CD4-positive, alpha-beta T cell (primary cell): ENCODE measurements around the gene TIMM50. TPM values are rescaled to one million over a fixed set of nuclear protein-coding genes. Genes with fewer than 3 reads are reported as not detected.
A peak's percentile ranks its signal among the peaks of the same experiment; 100 is the strongest.

Source experiments
- ATAC-seq: fragments of 200-7000 bp; cut with Tn5 transposase; one replicate; pipeline ENCODE4 v1.10.0; 2022; ENCODE audit warnings: mild to moderate bottlenecking; ENCODE audit not compliant: poor library complexity
- CTCF ChIA-PET: fragments of 350-600 bp; sonication (Branson Sonifier 250); formaldehyde crosslinking; loops from one replicate; lab custom pipeline; 2021; ENCODE audit warnings: antibody characterized with exemption, inconsistent platforms; lab: Charles Lee
- POLR2A ChIA-PET: fragments of 350-600 bp; sonication (Branson Sonifier 250); formaldehyde crosslinking; loops from one replicate; lab custom pipeline; 2021; ENCODE audit warnings: antibody characterized with exemption, inconsistent platforms; lab: Charles Lee
- DNase-seq, 14 experiments: peaks; one replicate each; pipeline ENCODE4 v3.0.0-alpha.2; 2013 to 2020; ENCODE audit warnings: mixed read lengths in 2 of 14
- H3K27ac ChIP-seq, 2 donors: one replicate each; pipeline versions ENCODE4 v1.5.1 to v1.7.0; 2013; ENCODE audit warnings: low read length in 2 of 2, low read depth in 1 of 2, mild to moderate bottlenecking in 1 of 2
- H3K27me3 ChIP-seq, 2 experiments: 1 replicate in 1 of 2; 2 replicates in 1 of 2; pipeline versions ENCODE4 v1.6.1 to v1.7.0; 2013; ENCODE audit warnings: low read length in 2 of 2, control low read depth in 1 of 2, mild to moderate bottlenecking in 1 of 2, moderate library complexity in 1 of 2; ENCODE audit not compliant: insufficient read depth in 2 of 2, control insufficient read depth in 1 of 2
- H3K36me3 ChIP-seq: one replicate; pipeline ENCODE4 v1.6.1; 2013; ENCODE audit warnings: low read length, control low read depth; ENCODE audit not compliant: insufficient read depth
- H3K4me1 ChIP-seq: one replicate; pipeline ENCODE4 v1.6.1; 2013; ENCODE audit warnings: low read length, control low read depth; ENCODE audit not compliant: insufficient read depth
- H3K4me3 ChIP-seq: one replicate; pipeline ENCODE4 v1.5.1; 2013; ENCODE audit warnings: mild to moderate bottlenecking, low read length, moderate library complexity
- H3K9me3 ChIP-seq, 2 experiments: 1 replicate in 1 of 2; 2 replicates in 1 of 2; pipeline versions ENCODE4 v1.6.1 to v1.7.0; 2013; ENCODE audit warnings: low read length in 2 of 2, mild to moderate bottlenecking in 2 of 2, control low read depth in 1 of 2, moderate library complexity in 1 of 2; ENCODE audit not compliant: control insufficient read depth in 1 of 2, insufficient read depth in 1 of 2
- H3K27ac Mint-ChIP-seq: one replicate; pipeline ENCODE4 v1.8.0; 2020; ENCODE audit warnings: mixed read lengths
- H3K27me3 Mint-ChIP-seq: one replicate; pipeline ENCODE4 v1.8.0; 2021; ENCODE audit warnings: mixed read lengths
- H3K36me3 Mint-ChIP-seq: one replicate; pipeline ENCODE4 v1.8.0; 2021; ENCODE audit warnings: low read depth, mixed read lengths
- H3K4me1 Mint-ChIP-seq: one replicate; pipeline ENCODE4 v1.8.0; 2021; ENCODE audit warnings: low read depth, mixed read lengths
- H3K4me3 Mint-ChIP-seq: one replicate; pipeline ENCODE4 v1.8.0; 2020; ENCODE audit warnings: mild to moderate bottlenecking, mixed read lengths
- H3K9me3 Mint-ChIP-seq: one replicate; pipeline ENCODE4 v1.8.0; 2020; ENCODE audit warnings: mixed read lengths
- intact Hi-C, 2 experiments: fragments of 100-400 bp; cut with DNase I in 1 of 2; cut with micrococcal nuclease in 1 of 2; formaldehyde crosslinking; loops; one replicate each; pipeline versions ENCODE4 v1.15.1 to v1.9.0; 2023 to 2025; cut with DNase I, micrococcal nuclease
- total RNA-seq, 174 experiments: library from RNA in 2 of 174; stranded (reverse) in 2 of 174; gene quantifications; one replicate each; pipeline ENCODE4 v1.2.3 and lab custom pipeline; 2021 to 2026
- TF ChIP-seq, protein P1 (sequence below): fragments of 200-600 bp; IDR thresholded peaks from one replicate; pipeline ENCODE4 v1.8.0; 2022; ENCODE audit warnings: antibody characterized with exemption, mild to moderate bottlenecking

TIMM50 gene
- total RNA-seq, 2 experiments from 2014 or later, result 38.3 to 43.4 TPM

DNA sequence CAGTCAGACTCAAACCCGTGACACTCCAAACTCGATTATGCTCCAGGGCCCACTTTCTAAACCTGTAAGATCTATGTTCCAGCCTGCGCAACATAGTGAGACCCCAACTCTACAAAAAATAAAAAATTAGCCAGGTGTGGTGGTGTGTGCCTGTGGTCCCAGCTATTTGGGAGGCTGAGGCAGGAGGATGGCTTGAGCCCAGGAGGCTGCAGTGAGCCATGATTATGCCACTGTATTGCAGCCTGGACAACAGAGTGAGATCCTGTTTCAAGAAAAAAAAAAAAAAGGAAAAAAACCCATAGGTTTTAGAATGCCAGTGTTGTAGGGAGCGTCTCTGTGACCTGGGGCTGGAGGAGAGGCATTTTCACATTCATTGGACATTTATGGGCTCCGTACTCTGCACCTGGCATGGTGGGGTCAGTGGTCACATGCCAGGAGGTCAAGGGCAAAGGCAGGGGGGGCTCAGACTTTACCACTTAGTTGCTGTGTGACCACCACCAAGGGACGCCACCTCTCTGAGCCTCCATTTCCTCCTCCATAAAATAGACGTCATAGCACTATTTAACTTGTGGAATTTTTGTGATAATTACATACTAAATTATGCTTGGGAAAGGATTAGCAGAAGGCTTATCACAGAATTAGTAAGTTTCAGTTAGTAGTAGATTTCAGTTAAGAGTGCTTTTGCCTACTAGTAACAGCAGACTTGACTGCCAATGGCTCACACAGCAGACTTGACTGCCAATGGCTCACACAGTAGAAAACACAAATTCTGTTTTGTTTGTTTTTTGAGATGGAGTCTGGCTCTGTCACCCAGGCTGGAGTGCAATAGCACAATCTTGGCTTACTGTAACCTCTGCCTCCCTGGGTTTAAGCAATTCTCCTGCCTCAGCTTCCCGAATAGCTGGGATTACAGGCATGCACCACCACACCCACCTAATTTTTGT is 40.2 kb downstream of the TIMM50 start:
- ChIA-PET POLR2A (no interaction called here), CTCF (no interaction called here)
- H3K4me3 ChIP-seq, result no peak overlapping the region
- Mint-ChIP-seq H3K27me3 (peaks cover 21% of the 10 kb centered on the region), H3K36me3 (no peaks in the 10 kb centered on the region), H3K27ac (no peak overlapping the region), H3K4me3 (no peak overlapping the region), H3K4me1 (peaks cover 13% of the 10 kb centered on the region), H3K9me3 (no peaks in the 10 kb centered on the region)
- peaks cover 6% of the 10 kb centered on the region for H3K4me1 ChIP-seq
- peaks cover 0 to 4% of the 10 kb centered on the region in 2 experiments for H3K9me3 ChIP-seq
- no peak for DNase-seq
- peaks cover 6 to 11% of the 10 kb centered on the region in 2 experiments for H3K27me3 ChIP-seq
- no peak for ATAC-seq
- H3K36me3 ChIP-seq, result no peaks in the 10 kb centered on the region
- H3K27ac ChIP-seq, result no peak overlapping the region
- TF ChIP-seq, protein P1, sequence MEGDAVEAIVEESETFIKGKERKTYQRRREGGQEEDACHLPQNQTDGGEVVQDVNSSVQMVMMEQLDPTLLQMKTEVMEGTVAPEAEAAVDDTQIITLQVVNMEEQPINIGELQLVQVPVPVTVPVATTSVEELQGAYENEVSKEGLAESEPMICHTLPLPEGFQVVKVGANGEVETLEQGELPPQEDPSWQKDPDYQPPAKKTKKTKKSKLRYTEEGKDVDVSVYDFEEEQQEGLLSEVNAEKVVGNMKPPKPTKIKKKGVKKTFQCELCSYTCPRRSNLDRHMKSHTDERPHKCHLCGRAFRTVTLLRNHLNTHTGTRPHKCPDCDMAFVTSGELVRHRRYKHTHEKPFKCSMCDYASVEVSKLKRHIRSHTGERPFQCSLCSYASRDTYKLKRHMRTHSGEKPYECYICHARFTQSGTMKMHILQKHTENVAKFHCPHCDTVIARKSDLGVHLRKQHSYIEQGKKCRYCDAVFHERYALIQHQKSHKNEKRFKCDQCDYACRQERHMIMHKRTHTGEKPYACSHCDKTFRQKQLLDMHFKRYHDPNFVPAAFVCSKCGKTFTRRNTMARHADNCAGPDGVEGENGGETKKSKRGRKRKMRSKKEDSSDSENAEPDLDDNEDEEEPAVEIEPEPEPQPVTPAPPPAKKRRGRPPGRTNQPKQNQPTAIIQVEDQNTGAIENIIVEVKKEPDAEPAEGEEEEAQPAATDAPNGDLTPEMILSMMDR, result no peak
- intact Hi-C loops, result no loop called here

DNA sequence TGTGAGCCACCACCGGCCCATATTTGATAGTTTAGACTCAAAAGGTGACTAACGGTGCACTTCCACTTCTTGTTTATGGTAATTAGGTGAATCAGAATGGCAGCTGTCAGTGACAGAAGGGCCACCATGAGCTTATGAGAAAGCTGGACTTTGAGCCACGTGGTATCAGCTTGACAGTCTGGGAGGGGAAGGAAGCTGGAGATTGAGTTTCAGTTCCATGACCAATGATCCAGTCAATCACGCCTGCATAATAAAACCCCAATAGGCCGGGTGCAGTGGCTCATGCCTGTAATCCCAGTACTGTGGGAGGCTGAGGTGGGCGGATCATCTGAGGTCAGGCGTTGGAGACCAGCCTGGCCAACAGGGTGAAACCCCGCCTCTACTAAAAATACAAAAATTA is 43.9 kb downstream of the TIMM50 start:
- TF ChIP-seq, protein P1, result no peak
- no peaks in the 10 kb centered on the region for H3K9me3 Mint-ChIP-seq
- Histone ChIP-seq H3K36me3 (no peaks in the 10 kb centered on the region), H3K27me3 (no peaks in the 10 kb centered on the region), H3K9me3 (no peaks in the 10 kb centered on the region), H3K27ac (no peak overlapping the region), H3K4me3 (no peak overlapping the region), H3K4me1 (no peaks in the 10 kb centered on the region)
- ATAC-seq (no peak), DNase-seq (peak in 3 of 14 experiments; percentile 21 to 59 (median 50))
- peaks cover 4% of the 10 kb centered on the region for H3K36me3 Mint-ChIP-seq
- POLR2A ChIA-PET, result no interaction called here
- no peaks in the 10 kb centered on the region for H3K27me3 Mint-ChIP-seq
- no peak overlapping the region for H3K4me3 Mint-ChIP-seq
- intact Hi-C loops, result no loop called here
- peaks cover 7% of the 10 kb centered on the region for H3K4me1 Mint-ChIP-seq
- H3K27ac Mint-ChIP-seq, result no peak overlapping the region
- CTCF ChIA-PET, result interaction anchor here (0.9 to 1.2 kb wide), 2 partner anchors 9 to 21 kb away, joined by 3 read pairs; no protein-coding TSS in a partner anchor

DNA sequence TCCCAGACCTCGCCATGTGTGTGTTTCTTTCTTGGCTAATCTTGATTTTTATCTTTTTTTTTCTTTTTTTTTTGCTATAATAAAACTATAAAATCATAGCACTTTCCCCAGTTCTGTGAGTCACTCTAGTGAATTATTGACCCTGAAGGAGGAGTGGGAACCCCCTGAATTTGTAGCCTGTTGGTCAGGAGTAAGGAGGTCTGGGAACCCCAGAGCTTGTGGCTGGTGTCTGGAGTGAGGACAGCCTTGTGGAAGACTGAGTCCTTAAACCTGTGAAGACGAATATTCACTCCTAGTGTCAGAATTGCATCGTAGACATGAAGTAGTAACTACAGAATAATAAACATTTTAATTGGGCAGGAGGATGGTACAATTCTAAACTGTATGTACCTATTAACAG is 44.6 kb downstream of the TIMM50 start:
- H3K36me3 ChIP-seq, result no peaks in the 10 kb centered on the region
- intact Hi-C loops, result no loop called here
- Mint-ChIP-seq H3K4me1 (peaks cover 7% of the 10 kb centered on the region), H3K36me3 (peaks cover 4% of the 10 kb centered on the region), H3K9me3 (no peaks in the 10 kb centered on the region), H3K27ac (no peak overlapping the region), H3K4me3 (no peak overlapping the region), H3K27me3 (no peaks in the 10 kb centered on the region)
- ATAC-seq (no peak), DNase-seq (no peak)
- no peaks in the 10 kb centered on the region for H3K27me3 ChIP-seq
- no peak overlapping the region for H3K27ac ChIP-seq
- no peaks in the 10 kb centered on the region for H3K4me1 ChIP-seq
- CTCF ChIA-PET, result interaction anchor here (1.2 kb wide), 1 partner anchor 22 kb away, joined by 3 read pairs; no protein-coding TSS in a partner anchor
- POLR2A ChIA-PET, result no interaction called here
- H3K4me3 ChIP-seq, result no peak overlapping the region
- TF ChIP-seq, protein P1, result no peak
- H3K9me3 ChIP-seq, result no peaks in the 10 kb centered on the region
